Cerebellar nuclear complex (tissue), 1 donor: ENCODE results near the gene SMARCA4.
"Not testable (repeated sequence)": the region's sequence is repeated elsewhere in the genome, so short reads cannot be mapped to it uniquely, and the experiment has no call there.

Experiments
- DNase-seq, 2 experiments: peaks; one replicate each; lab custom pipeline; 2025; lab: John Stamatoyannopoulos, UW

The SMARCA4 gene

DNA sequence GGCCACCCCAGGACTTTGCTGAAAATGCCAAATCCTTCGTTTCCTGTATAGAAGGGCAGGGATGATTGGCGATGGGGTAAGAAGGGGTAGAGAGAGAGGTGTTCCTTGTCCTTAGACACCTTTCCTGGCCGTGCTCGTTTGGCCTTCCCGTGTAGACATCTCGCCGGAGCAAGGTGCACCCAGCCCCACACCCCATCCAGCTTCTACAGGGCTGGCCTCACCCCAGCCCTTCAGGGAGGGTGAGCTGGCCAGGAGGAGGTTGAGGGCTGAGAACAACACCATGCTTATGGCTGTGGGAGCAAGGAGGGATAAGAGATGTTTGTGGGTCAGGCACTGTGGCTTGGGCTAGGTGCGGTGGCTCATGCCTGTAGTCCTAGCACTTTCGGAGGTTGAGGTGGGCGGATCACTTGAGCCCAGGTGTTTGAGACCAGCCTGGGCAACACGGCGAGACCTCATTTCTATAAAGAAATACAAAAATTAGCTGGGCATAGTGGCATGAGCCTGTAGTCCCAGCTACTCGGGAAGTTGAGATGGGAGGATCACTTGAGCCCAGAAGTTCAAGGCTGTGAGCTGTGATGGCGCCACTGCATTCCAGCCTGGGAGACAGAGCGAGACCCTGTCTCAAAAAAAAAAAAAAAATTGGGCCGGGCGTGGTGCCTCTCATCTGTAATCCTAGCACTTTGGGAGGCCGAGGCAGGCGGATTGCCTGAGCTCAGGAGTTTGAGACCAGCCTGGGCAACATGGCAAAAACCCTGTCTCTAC is 15.5 kb downstream of the SMARCA4 start:
- DNase-seq, result no peak

DNA sequence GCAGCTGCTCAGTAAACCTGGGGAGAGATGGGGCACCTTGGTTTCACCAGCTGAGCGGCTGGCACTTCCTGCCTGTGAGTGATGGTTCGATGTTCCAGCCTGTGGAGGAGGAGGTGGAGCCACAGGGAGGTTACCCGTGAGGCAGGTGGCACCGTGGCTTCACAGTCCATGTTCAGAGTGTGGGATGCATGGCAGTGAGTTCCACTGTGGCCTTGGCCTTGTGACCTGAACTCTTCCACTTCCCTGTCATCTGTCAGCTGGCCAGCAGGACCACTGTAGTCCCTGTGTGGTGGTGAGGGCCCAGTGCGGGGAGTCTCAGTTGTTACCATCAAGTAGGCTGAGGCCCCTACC is 16.9 kb downstream of the SMARCA4 start:
- DNase-seq, result no peak

DNA sequence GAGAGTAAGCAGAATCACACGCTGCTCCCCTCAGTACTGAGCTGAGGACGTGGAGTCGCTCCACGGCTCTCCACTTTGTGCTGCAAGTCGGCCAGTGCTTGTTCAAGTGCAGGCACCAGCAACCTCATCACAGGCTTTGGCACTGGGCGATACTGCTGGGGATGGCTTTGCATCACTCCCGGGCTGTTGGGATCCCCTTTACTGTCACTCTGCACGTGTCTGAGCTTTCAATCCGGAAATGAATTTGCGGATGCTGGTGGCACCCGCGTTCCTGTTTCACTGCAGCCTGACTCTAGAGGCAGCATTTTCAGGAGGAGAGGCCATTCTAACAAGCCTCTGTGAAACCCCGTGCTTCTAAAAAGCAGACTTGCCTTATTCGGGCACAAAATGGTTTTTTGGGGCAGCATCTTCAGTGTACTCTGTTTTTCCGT is 19.1 kb downstream of the SMARCA4 start:
- peak in 1 of 2 experiments; percentile 22 for DNase-seq

DNA sequence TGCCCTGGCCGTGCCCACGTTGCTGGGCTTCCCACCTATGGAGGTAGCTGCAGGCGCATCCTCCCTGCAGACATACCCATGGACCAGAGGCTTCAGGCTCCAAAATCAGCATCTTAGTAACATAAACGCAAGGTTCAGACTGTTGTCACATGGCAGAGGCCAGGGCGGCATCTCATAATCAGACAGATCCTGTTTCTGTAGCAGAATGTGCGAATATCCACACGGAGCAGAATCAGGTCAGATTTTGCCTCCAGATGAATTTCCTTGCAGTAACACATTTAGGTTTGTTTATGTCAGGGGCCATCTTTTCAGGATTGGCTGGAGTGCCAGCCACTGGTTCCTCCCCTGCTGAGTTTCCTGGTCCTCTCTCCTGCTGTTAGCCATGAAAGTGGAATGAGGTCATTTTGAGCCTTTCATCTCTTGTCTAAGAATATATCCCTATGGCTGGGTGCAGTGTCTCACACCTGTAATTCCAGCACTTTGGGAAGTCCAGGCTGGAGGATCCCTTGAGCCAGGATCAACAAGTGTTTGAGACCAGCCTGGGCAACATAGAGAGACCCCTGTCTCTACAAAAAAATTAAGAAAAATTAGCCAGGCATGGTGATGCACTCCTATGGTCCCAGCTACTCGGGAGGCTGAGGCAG is 20.5 kb downstream of the SMARCA4 start:
- DNase-seq, result no peak

DNA sequence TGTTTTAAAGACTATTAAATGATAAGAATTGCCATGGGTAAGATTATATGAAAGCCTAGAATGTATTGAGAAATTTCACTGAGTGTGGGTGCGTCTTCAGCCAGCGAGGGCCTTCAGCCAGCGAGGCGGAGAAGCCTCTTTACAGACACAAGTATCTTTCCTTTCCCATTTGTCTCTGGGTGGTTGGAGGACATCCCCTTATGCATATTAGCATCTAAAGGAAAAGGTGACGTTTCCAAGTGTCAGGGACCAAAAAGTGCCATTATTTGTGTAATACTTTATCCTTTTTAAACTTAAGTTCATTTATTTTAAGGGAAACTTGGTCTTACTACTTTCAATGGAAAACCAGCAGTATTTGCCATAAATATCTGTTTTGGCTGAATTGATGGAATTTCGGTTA is 22.2 kb downstream of the SMARCA4 start:
- no peak for DNase-seq

DNA sequence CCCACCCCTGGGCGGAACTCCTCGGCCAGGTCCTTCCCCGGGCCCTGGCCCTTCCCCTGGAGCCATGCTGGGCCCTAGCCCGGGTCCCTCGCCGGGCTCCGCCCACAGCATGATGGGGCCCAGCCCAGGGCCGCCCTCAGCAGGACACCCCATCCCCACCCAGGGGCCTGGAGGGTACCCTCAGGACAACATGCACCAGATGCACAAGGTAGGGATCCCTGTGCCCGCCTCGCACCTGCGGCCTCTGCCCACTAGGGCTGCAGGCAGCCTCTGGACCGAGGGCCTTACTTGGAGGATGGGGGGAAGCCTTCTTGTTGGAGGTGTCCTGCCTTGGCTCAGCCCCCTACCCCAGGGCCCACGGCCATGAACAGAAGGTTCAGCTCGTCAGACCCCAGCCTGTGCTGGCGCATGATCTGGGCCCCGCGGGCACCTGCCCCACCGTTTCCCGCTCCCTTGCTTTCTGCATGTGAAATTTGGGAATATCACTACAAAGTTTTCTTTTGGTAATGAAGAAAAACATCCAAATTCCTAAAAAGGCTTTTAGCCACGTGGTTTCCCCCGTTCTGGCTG is 23.4 kb downstream of the SMARCA4 start:
- DNase-seq, result no peak

DNA sequence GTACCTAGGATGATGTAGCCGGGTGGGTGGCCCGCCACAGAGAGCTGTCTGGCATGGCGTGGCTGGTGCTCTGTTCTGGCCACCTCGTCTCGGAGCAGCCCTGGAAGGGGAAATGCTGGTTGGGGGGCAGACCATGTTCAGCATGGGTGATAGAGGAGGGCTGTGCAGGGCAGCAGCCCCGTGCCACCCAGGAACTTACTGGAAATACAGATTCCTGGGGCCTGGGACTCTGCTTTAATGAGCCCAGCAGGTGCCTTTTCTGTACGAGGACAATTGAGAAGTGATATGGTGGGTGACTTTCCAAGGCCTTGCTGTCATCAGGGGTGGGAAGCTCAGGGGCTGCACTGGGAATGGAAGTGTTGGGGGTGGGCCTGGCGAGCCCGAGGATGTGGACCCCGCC is 24.7 kb downstream of the SMARCA4 start:
- DNase-seq, result no peak

DNA sequence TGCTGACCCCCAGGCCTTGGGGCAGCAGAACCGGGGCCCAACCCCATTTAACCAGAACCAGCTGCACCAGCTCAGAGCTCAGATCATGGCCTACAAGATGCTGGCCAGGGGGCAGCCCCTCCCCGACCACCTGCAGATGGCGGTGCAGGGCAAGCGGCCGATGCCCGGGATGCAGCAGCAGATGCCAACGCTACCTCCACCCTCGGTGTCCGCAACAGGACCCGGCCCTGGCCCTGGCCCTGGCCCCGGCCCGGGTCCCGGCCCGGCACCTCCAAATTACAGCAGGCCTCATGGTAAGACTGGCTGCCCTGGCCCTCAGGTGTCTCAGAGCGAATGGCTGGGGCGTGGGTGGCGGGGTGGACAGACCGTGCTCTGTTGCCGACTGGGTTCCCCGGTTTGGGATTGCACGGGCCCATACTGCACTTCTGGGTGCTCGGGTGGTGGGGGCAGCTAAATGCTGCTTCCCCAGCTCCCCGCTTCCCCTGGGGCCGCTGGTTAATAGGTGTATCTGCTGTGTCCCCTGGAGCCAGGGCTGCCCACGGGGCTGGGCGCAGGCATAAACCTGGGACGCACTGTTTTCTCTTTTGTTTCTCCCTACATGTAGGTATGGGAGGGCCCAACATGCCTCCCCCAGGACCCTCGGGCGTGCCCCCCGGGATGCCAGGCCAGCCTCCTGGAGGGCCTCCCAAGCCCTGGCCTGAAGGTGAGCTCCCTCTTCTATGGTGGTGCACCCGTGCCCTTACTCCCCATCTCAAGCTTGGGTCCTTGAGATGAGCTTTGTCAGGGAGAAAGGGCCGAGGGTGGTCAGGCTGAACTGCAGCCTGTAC is 25.7 kb downstream of the SMARCA4 start:
- DNase-seq, result no peak

DNA sequence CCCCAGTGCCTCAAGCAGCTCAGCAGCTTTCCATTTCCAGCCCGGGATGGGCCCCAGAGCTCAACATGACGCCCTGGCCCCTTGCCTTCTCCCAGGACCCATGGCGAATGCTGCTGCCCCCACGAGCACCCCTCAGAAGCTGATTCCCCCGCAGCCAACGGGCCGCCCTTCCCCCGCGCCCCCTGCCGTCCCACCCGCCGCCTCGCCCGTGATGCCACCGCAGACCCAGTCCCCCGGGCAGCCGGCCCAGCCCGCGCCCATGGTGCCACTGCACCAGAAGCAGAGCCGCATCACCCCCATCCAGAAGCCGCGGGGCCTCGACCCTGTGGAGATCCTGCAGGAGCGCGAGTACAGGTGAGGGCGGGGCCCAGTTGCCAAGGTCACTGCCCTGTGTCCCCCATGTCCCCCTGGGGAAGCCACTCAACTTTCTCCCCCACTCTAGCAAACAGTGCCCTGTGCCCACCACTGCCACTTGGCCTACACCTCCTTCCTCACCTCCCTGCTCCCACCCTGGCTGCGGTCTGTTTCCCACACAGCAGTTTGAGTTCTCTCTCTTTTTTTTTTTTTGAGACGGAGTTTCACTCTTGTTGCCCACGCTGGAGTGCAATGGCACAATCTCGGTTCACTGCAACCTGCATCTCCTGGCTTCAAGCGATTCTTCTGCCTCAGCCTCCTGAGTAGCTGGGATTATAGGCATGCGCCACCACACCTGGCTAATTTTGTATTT is 26.9 kb downstream of the SMARCA4 start:
- no peak for DNase-seq

DNA sequence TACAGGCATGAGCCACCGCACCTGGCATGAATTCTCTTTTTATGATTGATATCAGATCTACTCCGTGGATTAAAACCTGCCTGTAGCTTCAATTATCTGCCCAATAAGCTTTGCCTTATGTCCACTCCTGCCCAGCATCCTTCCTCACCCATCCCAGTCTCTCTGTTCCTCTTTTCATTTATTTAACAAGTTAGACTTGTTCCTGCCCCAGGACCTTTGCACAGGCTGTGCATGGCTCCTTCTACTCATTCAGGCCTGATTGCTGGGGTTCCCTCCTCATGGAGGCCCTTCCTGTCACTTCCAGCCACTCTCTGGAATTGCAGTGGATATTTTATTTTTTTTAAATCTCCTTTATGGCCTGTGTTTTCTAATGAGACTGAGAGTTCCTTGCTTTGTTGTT is 27.6 kb downstream of the SMARCA4 start:
- no peak for DNase-seq

DNA sequence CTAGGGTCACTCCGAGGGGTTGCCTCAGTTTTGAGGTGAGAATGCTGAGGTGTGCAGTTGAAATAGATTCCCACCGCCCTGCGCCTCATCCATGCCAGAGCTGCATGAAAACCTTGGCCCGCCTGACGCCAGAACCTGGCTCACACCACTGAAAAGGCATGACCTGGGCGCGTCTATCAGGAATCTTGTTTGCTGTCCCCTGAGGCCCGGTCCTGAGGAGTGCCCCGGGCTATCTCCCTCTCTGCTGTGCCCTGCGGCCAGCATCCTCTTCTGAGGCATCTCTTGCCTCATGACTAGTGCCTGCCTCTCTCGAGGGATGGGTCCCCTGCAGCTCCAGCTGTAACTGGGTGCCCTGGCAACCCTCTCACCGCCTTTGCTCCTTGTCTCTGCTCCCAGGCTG is 28.1 kb downstream of the SMARCA4 start:
- DNase-seq, result no peak

DNA sequence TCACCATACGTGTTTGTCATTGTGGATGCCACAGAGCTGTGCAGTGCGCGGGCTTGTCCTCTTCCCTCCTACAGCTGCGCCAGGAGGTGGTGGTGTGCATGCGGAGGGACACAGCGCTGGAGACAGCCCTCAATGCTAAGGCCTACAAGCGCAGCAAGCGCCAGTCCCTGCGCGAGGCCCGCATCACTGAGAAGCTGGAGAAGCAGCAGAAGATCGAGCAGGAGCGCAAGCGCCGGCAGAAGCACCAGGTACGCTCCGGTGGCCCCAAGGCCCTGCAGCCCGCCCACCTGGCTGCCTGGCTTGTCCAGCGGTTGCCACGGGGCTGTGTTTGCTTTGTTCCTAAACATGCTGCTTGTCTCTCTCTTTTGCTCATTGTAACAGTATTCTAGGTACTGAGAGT is 30.2 kb downstream of the SMARCA4 start:
- no peak for DNase-seq

DNA sequence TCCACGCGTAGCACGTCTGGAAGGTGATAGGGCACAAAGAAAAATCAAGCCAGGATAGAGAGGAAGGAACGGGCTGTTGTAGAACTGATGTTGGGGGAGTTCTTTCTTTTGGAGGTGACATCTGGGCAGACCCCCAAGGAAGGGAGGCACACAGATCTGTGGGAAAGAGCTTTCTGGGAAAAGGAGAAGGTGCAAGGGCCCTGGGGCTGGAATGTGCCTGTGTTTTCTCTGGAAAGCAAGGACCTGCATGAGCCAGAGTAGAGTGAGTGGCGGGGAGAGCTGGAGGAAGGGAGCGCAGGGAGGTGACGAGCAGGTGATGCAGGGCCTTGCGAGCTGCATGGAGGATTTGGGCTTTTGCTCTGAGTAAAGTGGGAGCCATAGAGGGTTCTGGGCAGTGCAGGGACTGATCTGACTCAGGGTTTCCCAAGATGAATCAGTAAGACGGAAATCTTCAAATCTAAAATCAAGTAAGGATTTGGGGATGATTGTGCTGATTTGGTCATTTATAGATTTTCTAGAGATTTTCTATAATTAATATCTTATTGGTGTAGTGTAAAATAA is 30.8 kb downstream of the SMARCA4 start:
- no peak for DNase-seq

DNA sequence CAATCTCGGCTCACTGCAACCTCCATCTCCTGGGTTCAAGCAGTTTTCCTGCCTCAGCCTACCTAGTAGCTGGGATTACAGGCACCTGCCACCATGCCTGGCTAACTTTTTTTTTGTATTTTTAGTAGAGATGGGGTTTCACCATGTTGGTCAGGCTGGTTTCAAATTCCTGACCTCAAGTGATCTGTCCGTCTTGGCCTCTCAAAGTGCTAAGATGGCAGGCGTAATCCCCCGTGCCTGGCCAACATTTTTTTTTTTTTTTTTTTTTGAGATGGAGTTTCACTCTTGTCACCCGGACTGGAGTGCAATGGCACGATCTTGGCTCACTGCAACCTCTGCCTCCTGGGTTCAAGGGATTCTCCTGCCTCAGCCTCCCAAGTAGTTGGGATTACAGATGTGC is 31.3 kb downstream of the SMARCA4 start:
- DNase-seq, result not testable (repeated sequence)

DNA sequence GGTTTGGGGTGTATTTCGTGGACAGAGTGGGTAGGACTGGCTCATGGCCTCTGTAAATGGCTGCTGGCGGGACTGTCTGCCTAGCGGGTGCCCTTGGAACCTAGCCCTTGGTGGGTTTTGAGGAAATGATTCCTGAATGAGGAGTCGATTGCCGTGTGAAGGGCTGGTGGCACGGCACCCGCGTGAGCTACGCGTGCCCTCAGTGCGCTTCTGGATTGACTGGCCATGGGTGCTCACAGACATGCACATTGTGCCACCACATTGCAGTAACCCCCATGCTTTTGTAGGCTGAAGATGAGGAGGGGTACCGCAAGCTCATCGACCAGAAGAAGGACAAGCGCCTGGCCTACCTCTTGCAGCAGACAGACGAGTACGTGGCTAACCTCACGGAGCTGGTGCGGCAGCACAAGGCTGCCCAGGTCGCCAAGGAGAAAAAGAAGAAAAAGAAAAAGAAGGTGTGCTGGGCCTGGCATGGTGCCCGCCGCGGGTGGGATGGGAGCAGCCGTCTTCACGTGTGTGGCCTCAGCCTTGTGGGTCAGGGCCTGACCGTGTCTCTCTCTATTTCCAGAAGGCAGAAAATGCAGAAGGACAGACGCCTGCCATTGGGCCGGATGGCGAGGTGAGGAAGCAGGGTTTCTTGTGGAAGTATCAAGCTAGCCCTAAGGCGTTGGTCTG is 35.2 kb downstream of the SMARCA4 start:
- DNase-seq, result no peak

DNA sequence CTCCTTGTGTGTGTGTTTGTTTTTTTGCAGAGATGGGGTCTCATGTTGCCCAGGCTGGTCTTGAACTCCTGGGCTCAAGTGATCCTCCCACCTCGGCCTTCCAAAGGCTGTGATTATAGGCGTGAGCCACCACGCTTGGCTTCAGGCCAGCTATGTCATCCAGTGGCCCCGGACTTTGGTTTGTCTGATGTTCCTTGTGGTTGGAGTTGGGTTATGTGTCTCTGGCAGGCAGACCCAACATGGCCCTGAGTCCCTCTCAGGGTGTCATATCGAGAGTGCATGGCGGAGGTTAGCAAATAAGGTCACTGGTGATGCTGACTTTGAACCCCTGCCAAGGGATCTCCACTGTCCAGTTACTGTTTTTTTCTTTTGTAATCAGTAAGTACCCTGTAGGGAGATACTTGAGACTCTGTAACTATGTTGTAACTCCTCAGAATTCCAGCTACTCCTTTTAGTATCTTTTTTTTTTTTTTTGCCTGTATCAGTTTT is 37.3 kb downstream of the SMARCA4 start:
- no peak for DNase-seq

DNA sequence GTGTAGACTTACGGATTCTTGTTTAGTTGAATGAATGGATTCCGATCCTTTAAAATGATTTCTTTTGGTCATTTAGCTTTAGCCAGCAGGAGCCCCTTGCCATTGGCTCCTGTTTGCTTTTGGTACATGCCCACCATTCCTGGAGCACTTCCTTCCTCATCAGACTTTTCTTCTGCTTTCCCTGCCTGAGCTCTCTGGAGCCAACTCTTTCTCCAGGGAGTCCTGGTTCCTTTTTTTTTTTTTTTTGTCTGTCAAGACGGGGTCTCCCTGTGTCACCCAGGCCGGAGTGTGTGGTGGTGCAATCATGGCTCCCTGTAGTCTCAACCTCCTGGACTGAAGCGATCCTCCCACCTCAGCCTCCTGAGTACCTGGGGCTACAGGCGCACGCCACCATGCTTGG is 37.8 kb downstream of the SMARCA4 start:
- DNase-seq, result no peak

DNA sequence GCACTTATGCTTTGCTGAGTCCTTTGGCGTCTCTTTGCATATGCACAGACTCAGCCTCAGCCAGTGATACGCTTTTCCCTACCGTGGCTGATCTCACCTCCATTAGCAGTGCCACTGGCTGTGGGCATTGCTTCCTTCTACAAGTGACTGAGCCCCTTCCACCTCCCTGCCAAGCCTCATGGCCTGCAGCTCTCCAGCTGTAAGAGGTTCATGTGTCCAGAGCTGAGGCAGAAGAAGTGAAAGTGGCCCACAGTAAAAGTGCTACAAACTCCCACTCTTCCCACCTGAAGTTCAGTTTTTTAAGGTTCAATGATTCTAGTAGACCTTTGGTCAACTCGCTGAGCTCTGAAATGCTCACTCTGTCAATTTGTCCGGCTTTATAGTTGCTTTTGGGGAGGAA is 44.7 kb downstream of the SMARCA4 start:
- no peak for DNase-seq

DNA sequence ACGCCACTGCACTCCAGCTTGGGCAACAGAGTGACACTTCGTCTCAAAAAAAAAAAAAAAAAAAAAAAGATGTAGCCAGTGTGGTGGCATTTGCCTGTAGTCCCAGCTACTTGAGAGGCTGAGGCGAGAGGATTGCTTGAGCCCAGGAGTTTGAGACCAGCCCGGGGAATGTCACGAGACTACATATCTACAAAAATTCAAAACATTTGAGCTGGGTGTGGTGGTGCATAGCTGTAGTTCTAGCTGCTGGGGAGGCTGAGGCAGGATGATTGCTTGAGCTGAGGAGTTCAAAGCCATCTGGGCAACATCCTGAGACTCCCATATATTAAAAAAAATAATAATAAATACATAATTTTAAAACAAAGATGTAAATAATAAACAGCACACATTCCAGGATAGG is 46.6 kb downstream of the SMARCA4 start:
- no peak for DNase-seq

DNA sequence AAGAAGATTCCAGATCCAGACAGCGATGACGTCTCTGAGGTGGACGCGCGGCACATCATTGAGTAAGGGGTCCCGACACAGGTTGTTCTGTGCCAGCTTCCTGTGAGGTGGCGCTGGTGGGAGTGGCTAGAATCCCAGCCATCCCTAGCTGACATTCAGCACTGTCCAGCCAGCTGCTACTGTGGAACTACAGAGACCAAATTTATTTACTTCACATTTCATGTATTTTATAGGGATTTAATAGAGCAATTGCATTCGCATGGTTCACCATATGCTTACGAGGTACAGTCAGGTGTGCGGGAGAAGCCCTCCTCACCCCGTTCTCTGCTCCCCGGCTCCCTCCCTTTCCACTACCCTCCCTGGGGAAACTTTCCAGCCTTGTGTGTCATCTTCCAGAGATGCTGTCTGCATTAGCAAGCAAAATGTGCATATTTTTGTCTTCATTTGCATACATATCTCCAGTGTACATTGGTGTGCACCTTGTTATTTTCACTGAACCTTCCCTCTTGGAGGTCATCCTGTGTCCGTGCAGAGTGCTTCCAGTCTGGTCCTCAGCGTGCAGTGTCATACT is 47.2 kb downstream of the SMARCA4 start:
- DNase-seq, result no peak

DNA sequence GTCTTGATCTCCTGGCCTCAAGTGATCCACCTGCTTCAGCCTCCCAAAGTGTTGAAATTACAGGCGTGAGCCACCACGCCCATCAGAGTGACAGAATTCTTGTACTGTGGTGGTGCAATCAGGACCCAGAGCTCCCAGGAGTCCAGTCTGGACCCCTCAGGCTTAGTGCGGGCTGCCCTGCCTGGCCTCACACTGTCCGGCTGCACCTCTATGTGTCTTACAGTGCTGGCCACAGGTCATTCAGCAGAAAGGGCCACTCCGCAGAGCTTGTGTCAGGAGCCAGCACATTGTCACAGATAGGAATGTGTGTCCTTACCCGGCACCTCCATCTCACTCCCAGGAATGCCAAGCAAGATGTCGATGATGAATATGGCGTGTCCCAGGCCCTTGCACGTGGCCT is 49.2 kb downstream of the SMARCA4 start:
- DNase-seq, result no peak
